GM12874 (cell line): ENCODE data around the gene FBXO48.

ENCODE experiments used
- CTCF ChIP-seq: IDR thresholded peaks from 2 replicates; pipeline ENCODE4 v1.5.1; 2011; ENCODE audit warnings: low read depth, mild to moderate bottlenecking, control low read depth, low read length, moderate library complexity; ENCODE audit not compliant: insufficient read depth

Gene FBXO48

GRCh38 chr2:68441179-68441993 is 25.7 kb downstream of the FBXO48 start:
- TF ChIP-seq CTCF = peak; percentile 65

GRCh38 chr2:68438455-68439303 is 28.4 kb downstream of the FBXO48 start:
- no peak for TF ChIP-seq CTCF

DNA sequence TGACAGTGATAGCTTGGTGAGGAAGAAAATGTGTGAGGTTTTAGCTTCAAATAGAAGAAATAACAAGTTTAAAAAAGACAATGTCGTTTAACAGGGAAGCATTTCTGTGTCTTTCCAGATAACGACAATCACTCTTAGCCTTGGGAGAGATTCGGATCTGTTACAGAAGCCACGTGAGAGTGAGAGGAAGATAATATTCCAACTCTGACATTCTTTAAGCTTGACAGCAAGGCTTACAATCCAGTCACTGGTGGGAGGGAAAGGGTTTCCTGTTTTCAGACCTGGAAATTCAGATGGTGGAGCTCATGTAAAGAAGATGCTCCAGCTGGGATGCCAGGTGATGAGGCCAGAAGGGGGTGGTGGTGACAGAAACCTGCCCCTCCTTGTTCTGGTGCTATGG is 30.8 kb downstream of the FBXO48 start:
- TF ChIP-seq CTCF = no peak

GRCh38 chr2:68435615-68436014 is 31.5 kb downstream of the FBXO48 start:
- TF ChIP-seq CTCF = no peak

- no peak for TF ChIP-seq CTCF
Measured at GRCh38 chr2:68434981-68435380, 32.1 kb downstream of the FBXO48 start.

- TF ChIP-seq CTCF = no peak
Measured at GRCh38 chr2:68432696-68433658, 34.1 kb downstream of the FBXO48 start.
